ENCODE measurements around the gene ACOT7.
"Not testable (repeated sequence)": the region's sequence is repeated elsewhere in the genome, so short reads cannot be mapped to it uniquely, and the experiment has no call there.

Gene ACOT7

DNA sequence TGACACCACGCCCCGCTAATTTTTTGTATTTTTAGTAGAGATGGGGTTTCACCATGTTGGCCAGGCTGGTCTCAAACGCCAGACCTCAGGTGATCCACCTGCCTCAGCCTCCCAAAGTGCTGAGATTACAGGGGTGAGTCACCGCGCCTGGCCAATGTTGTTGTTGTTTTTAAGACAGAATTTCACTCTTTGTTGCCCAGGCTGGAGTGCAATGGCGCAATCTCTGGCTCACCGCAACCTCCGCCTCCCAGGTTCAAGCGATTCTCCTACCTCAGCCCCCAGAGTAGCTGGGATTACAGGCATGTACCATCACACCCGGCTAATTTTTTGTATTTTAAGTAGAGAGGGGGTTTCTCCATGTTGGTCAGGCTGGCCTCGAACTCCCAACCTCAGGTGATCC lies 173.9 kb downstream of the ACOT7 start:
- not testable (repeated sequence) for DNase-seq

DNA sequence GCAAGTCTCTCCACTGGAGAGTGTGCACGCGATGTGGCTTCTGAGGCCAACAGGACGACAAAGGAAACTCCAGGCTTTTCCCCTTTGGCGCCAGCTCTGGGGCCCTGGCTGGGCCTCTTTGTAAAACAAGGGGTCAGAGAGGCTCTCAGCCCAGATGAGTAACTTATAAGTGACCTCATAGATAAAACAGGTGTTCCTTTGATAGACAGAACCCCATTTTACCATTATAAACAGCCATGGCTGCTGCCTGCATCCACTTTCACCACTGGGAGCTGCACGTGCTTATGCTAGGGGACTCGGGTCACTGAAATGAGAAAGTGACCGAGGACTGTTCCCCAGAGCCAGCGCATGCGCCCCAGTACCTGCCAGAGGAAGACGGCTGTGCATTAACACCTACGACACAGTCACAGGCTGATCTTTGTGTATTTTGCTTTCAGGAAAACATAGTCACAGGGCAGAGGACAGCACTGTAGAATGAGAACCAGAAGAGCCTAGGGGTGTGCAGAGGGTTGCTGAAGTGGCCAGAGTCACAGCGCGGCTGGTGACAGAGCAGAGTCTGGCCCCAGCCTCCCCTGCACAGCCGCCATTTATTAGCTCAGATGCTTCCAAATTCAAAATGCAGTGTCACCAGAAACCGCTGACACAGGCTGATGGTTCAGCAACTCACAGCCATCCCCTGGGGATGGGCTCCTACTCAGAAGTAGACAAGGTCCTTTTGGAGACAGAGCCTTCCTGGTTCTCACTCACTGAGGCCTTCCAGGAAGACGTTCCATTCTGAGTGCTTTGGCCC lies 175.0 kb downstream of the ACOT7 start:
- no peak for DNase-seq

Data from NCI-H82 (cell line).